ENCODE measurements around the gene NDP. TPM values are rescaled to one million over a fixed set of nuclear protein-coding genes. Genes with fewer than 3 reads are reported as not detected.

NDP gene
- total RNA-seq, 1 experiment from 2014 or later: 1.5 TPM

GRCh38 chrX:43968359-43968781, 4.8 kb downstream of the NDP start:
- no peak overlapping the region for H3K4me3 Mint-ChIP-seq (ENCODE audit: low read depth, unreplicated experiment)
- intact Hi-C loops (cut with micrococcal nuclease; ENCODE audit: unreplicated experiment): no loop called here
- no peaks in the 10 kb centered on the region for H3K27me3 Mint-ChIP-seq (ENCODE audit: unreplicated experiment)
- no TSS peak for BruUV-seq (replicated peaks)
- no peaks in the 10 kb centered on the region for H3K9me3 Mint-ChIP-seq (ENCODE audit: low read depth, unreplicated experiment)
- peaks cover 4% of the 10 kb centered on the region for H3K36me3 Mint-ChIP-seq (ENCODE audit: insufficient read depth, unreplicated experiment)
- TF ChIP-seq CTCF (IDR thresholded peaks at IDR 0.05; ENCODE audit: unreplicated experiment): no peak
- DNase-seq: no peak
- CTCF ChIA-PET: no interaction called here
- no peak overlapping the region for H3K27ac Mint-ChIP-seq (ENCODE audit: unreplicated experiment)
- peaks cover 28% of the 10 kb centered on the region for H3K4me1 Mint-ChIP-seq (ENCODE audit: low read depth, unreplicated experiment)

GRCh38 chrX:43964936-43965335, 8.3 kb downstream of the NDP start:
- H3K4me1 Mint-ChIP-seq (ENCODE audit: low read depth, unreplicated experiment): peaks cover 8% of the 10 kb centered on the region
- TF ChIP-seq CTCF (IDR thresholded peaks at IDR 0.05; ENCODE audit: unreplicated experiment): no peak
- intact Hi-C loops (cut with micrococcal nuclease; ENCODE audit: unreplicated experiment): no loop called here
- no peaks in the 10 kb centered on the region for H3K36me3 Mint-ChIP-seq (ENCODE audit: insufficient read depth, unreplicated experiment)
- peaks cover 3% of the 10 kb centered on the region for H3K9me3 Mint-ChIP-seq (ENCODE audit: low read depth, unreplicated experiment)
- CTCF ChIA-PET: no interaction called here
- no TSS peak for BruUV-seq (replicated peaks)
- H3K4me3 Mint-ChIP-seq (ENCODE audit: low read depth, unreplicated experiment): no peak overlapping the region
- no peaks in the 10 kb centered on the region for H3K27me3 Mint-ChIP-seq (ENCODE audit: unreplicated experiment)
- no peak overlapping the region for H3K27ac Mint-ChIP-seq (ENCODE audit: unreplicated experiment)
- no peak for DNase-seq

GRCh38 chrX:43963726-43964125, 9.5 kb downstream of the NDP start:
- H3K4me3 Mint-ChIP-seq (ENCODE audit: low read depth, unreplicated experiment): no peak overlapping the region
- no TSS peak for BruUV-seq (replicated peaks)
- intact Hi-C loops (cut with micrococcal nuclease; ENCODE audit: unreplicated experiment): no loop called here
- H3K36me3 Mint-ChIP-seq (ENCODE audit: insufficient read depth, unreplicated experiment): no peaks in the 10 kb centered on the region
- H3K27ac Mint-ChIP-seq (ENCODE audit: unreplicated experiment): no peak overlapping the region
- H3K27me3 Mint-ChIP-seq (ENCODE audit: unreplicated experiment): no peaks in the 10 kb centered on the region
- TF ChIP-seq CTCF (IDR thresholded peaks at IDR 0.05; ENCODE audit: unreplicated experiment): no peak
- CTCF ChIA-PET: no interaction called here
- no peak for DNase-seq
- H3K4me1 Mint-ChIP-seq (ENCODE audit: low read depth, unreplicated experiment): no peaks in the 10 kb centered on the region
- peaks cover 3% of the 10 kb centered on the region for H3K9me3 Mint-ChIP-seq (ENCODE audit: low read depth, unreplicated experiment)

- DNase-seq: no peak
- intact Hi-C loops (cut with micrococcal nuclease; ENCODE audit: unreplicated experiment): no loop called here
- TF ChIP-seq CTCF (IDR thresholded peaks at IDR 0.05; ENCODE audit: unreplicated experiment): no peak
- CTCF ChIA-PET: no interaction called here
- Mint-ChIP-seq H3K4me1 (ENCODE audit: low read depth, unreplicated experiment) (no peaks in the 10 kb centered on the region), H3K27ac (ENCODE audit: unreplicated experiment) (no peak overlapping the region), H3K4me3 (ENCODE audit: low read depth, unreplicated experiment) (no peak overlapping the region), H3K36me3 (ENCODE audit: insufficient read depth, unreplicated experiment) (no peaks in the 10 kb centered on the region), H3K27me3 (ENCODE audit: unreplicated experiment) (no peaks in the 10 kb centered on the region), H3K9me3 (ENCODE audit: low read depth, unreplicated experiment) (peaks cover 3% of the 10 kb centered on the region)
- BruUV-seq (replicated peaks): no TSS peak
These were observed 10.6 kb downstream of the NDP start for GRCh38 chrX:43962636-43963035.

- DNase-seq: no peak
- no peak for TF ChIP-seq CTCF (IDR thresholded peaks at IDR 0.05; ENCODE audit: unreplicated experiment)
- H3K9me3 Mint-ChIP-seq (ENCODE audit: low read depth, unreplicated experiment): peaks cover 3% of the 10 kb centered on the region
- H3K4me3 Mint-ChIP-seq (ENCODE audit: low read depth, unreplicated experiment): no peak overlapping the region
- no peaks in the 10 kb centered on the region for H3K27me3 Mint-ChIP-seq (ENCODE audit: unreplicated experiment)
- CTCF ChIA-PET: no interaction called here
- no peaks in the 10 kb centered on the region for H3K36me3 Mint-ChIP-seq (ENCODE audit: insufficient read depth, unreplicated experiment)
- BruUV-seq (replicated peaks): no TSS peak
- intact Hi-C loops (cut with micrococcal nuclease; ENCODE audit: unreplicated experiment): no loop called here
- no peaks in the 10 kb centered on the region for H3K4me1 Mint-ChIP-seq (ENCODE audit: low read depth, unreplicated experiment)
- no peak overlapping the region for H3K27ac Mint-ChIP-seq (ENCODE audit: unreplicated experiment)
These were observed 11.5 kb downstream of the NDP start for GRCh38 chrX:43961699-43962098.
